Panc1 (cell line): Measurements from ENCODE around the gene CYCS.

Source experiments
- CTCF ChIP-seq: fragments of 450-650 bp; IDR thresholded peaks from 2 replicates; pipeline ENCODE4 v1.5.1; 2017; ENCODE audit warnings: mild to moderate bottlenecking
- REST ChIP-seq, 2 experiments: IDR thresholded peaks; 2 replicates each; pipeline ENCODE4 v1.6.1; 2011 to 2012; ENCODE audit warnings: low read depth in 2 of 2, control low read depth in 1 of 2, low read length in 1 of 2, mild to moderate bottlenecking in 1 of 2, moderate library complexity in 1 of 2; ENCODE audit not compliant: insufficient read depth in 1 of 2

GRCh38 chr7:25171071-25171470 is 46.0 kb upstream of the CYCS start:
- TF ChIP-seq CTCF (no peak), REST (IDR thresholded peaks at IDR 0.05; ENCODE audit: insufficient read depth in 1 of 2, low read depth in 2 of 2, low read length in 1 of 2) (no peak)
